Prostate gland (tissue), 2 donors: ENCODE measurements around the gene CAMSAP2. TPM values are rescaled to one million over a fixed set of nuclear protein-coding genes. Genes with fewer than 3 reads are reported as not detected.

Experiments used
- DNase-seq: peaks from one replicate; pipeline ENCODE4 v3.0.0-alpha.2; 2019; ENCODE audit warnings: low spot score
- H3K27ac ChIP-seq, 2 donors: fragments of 200-600 bp; sonication (generic); 2 replicates each; pipeline ENCODE4 v1.5.1; 2017 to 2019
- H3K27me3 ChIP-seq: fragments of 200-600 bp; sonication (generic); replicated peaks from 2 replicates; pipeline ENCODE4 v1.5.1; 2019; ENCODE audit not compliant: insufficient read depth
- H3K36me3 ChIP-seq, 2 donors: fragments of 200-600 bp; sonication (generic); 1 replicate in 1 of 2; 2 replicates in 1 of 2; pipeline versions ENCODE4 v1.5.1 to v1.8.1; 2017 to 2019
- H3K4me1 ChIP-seq: fragments of 200-600 bp; sonication (generic); replicated peaks from 2 replicates; pipeline ENCODE4 v1.5.1; 2019
- H3K4me3 ChIP-seq, 2 donors: fragments of 200-600 bp; sonication (generic); 2 replicates each; pipeline ENCODE4 v1.5.1; 2017 to 2019
- H3K9me3 ChIP-seq: fragments of 200-600 bp; sonication (generic); 2 replicates; pipeline ENCODE4 v1.5.1; 2017
- CTCF ChIP-seq, 4 experiments: fragments of 200-600 bp in 2 of 4; fragments of 450-650 bp in 2 of 4; sonication (generic) in 2 of 4; IDR thresholded peaks; 1 replicate in 3 of 4; 2 replicates in 1 of 4; pipeline ENCODE4 v1.5.1; 2016 to 2019; ENCODE audit warnings: antibody characterized with exemption in 4 of 4, mild to moderate bottlenecking in 2 of 4, moderate library complexity in 2 of 4
- POLR2A ChIP-seq: fragments of 450-650 bp; IDR thresholded peaks from one replicate; pipeline ENCODE4 v1.6.1; 2016; ENCODE audit warnings: antibody characterized with exemption, mild to moderate bottlenecking
- POLR2AphosphoS5 ChIP-seq: sonication (generic); formaldehyde crosslinking; IDR thresholded peaks from one replicate; pipeline ENCODE4 v1.6.1; 2017; ENCODE audit warnings: antibody characterized with exemption
- WGBS: methylation state at CpG from one replicate; pipeline ENCODE4 v1.1.5; 2018; 5-methylcytosine and 5-hydroxymethylcytosine counted together
- intact Hi-C: fragments of 100-400 bp; cut with DNase I; formaldehyde crosslinking; loops from one replicate; pipeline ENCODE4 v1.14.2; 2022
- total RNA-seq, 2 donors: library from RNA; depleted of rRNA; stranded (reverse); fragments of >200 nt; gene quantifications; one replicate each; pipeline ENCODE4 v1.1.0, GENCODE V29; 2016

The CAMSAP2 gene
- total RNA-seq, 2 donors from 2014 or later = 15.8 to 22.8 TPM

- Histone ChIP-seq H3K27ac (peak overlapping the region; percentile 99 to 100), H3K4me3 (peak overlapping the region; percentile 85 to 95), H3K9me3 (no peaks in the 10 kb centered on the region), H3K36me3 (no peaks in the 10 kb centered on the region), H3K27me3 (no peaks in the 10 kb centered on the region), H3K4me1 (no peaks in the 10 kb centered on the region)
- DNase-seq = peak; percentile 81
- WGBS = under 1% methylated on average over 22 of the region's 80 CpGs
- intact Hi-C loops = loop anchor here (1.0 to 5.0 kb wide), 3 partner anchors 63 to 117 kb away; partner anchors contain the start of genes DDX59 and KIF14
- TF ChIP-seq POLR2A (peak; percentile 87), POLR2AphosphoS5 (peak; percentile 65), CTCF (IDR thresholded peaks at IDR 0.05) (peak in 1 of 4 experiments; percentile 11)
Observed at GRCh38 chr1:200738949-200739651, 407 bp downstream of the CAMSAP2 start.

GRCh38 chr1:200739702-200740570 is 1.2 kb downstream of the CAMSAP2 start:
- H3K27me3 ChIP-seq = no peaks in the 10 kb centered on the region
- 2% methylated on average over 24 of the region's 26 CpGs for WGBS
- intact Hi-C loops = loop anchor here (1.0 to 5.0 kb wide), 3 partner anchors 62 to 118 kb away; partner anchors contain the start of genes DDX59 and KIF14
- DNase-seq = peak; percentile 23
- H3K4me3 ChIP-seq = peak overlapping the region; percentile 85 to 95
- H3K27ac ChIP-seq = peak overlapping the region; percentile 99 to 100
- TF ChIP-seq POLR2A (no peak), CTCF (IDR thresholded peaks at IDR 0.05) (no peak), POLR2AphosphoS5 (no peak)
- H3K36me3 ChIP-seq = no peaks in the 10 kb centered on the region
- no peaks in the 10 kb centered on the region for H3K9me3 ChIP-seq
- no peaks in the 10 kb centered on the region for H3K4me1 ChIP-seq

- no peak for TF ChIP-seq POLR2A
- TF ChIP-seq POLR2AphosphoS5 = no peak
- TF ChIP-seq CTCF (IDR thresholded peaks at IDR 0.05) = no peak
- H3K4me3 ChIP-seq = peak overlapping the region; percentile 85 to 95
- H3K36me3 ChIP-seq = no peaks in the 10 kb centered on the region
- no peaks in the 10 kb centered on the region for H3K27me3 ChIP-seq
- no peaks in the 10 kb centered on the region for H3K4me1 ChIP-seq
- 7% methylated on average over 3 of the region's 3 CpGs for WGBS
- no peak overlapping the region for H3K27ac ChIP-seq
- no peaks in the 10 kb centered on the region for H3K9me3 ChIP-seq
- DNase-seq = no peak
- intact Hi-C loops = no loop called here
Observed at GRCh38 chr1:200740571-200741208, 2.0 kb downstream of the CAMSAP2 start.

GRCh38 chr1:200741551-200742207 is 3.0 kb downstream of the CAMSAP2 start:
- 11% methylated on average over 3 of the region's 3 CpGs for WGBS
- TF ChIP-seq POLR2AphosphoS5 (no peak), CTCF (IDR thresholded peaks at IDR 0.05) (no peak), POLR2A (no peak)
- no peaks in the 10 kb centered on the region for H3K9me3 ChIP-seq
- no peaks in the 10 kb centered on the region for H3K36me3 ChIP-seq
- no peaks in the 10 kb centered on the region for H3K4me1 ChIP-seq
- no peaks in the 10 kb centered on the region for H3K27me3 ChIP-seq
- no peak overlapping the region for H3K4me3 ChIP-seq
- no peak overlapping the region for H3K27ac ChIP-seq
- no peak for DNase-seq
- intact Hi-C loops = no loop called here
